ENCODE data around the gene PIK3R2. TPM values are rescaled to one million over a fixed set of nuclear protein-coding genes. Genes with fewer than 3 reads are reported as not detected.

Gene PIK3R2
- total and polyA plus RNA-seq, 2 experiments from 2014 or later = 8.5 to 66.6 TPM

- H3K4me3 ChIP-seq = no peak overlapping the region
- no peak overlapping the region for H3K4me2 ChIP-seq
- DNase-seq (ENCODE audit: low spot score) (no peak), ATAC-seq (no peak)
- H3K4me1 ChIP-seq (ENCODE audit: insufficient read depth) = peaks cover 16% of the 10 kb centered on the region; the same call in 1 of the 2 replicates
- peaks cover 19% of the 10 kb centered on the region for H3F3A ChIP-seq (replicated peaks; ENCODE audit: low read depth)
- no peaks in the 10 kb centered on the region for H3K36me3 ChIP-seq (ENCODE audit: insufficient read depth)
- Mint-ChIP-seq H3K27me3 (ENCODE audit: insufficient read depth, low read depth, poor library complexity) (peaks cover 7% of the 10 kb centered on the region), H3K4me1 (peaks cover 21% of the 10 kb centered on the region), H3K9me3 (no peaks in the 10 kb centered on the region), H3K36me3 (ENCODE audit: low read depth) (peaks cover 4% of the 10 kb centered on the region), H3K27ac (no peak overlapping the region), H3K4me3 (no peak overlapping the region; the same call in 2 of the 3 replicates)
- peaks cover 7% of the 10 kb centered on the region for H3K79me2 ChIP-seq (replicated peaks; ENCODE audit: insufficient read depth)
- H3K27ac ChIP-seq (ENCODE audit: low read depth) = no peak overlapping the region
- H4K20me1 ChIP-seq (replicated peaks; ENCODE audit: insufficient read depth) = peaks cover 9% of the 10 kb centered on the region
- H3K9me2 ChIP-seq (ENCODE audit: insufficient read depth) = no peaks in the 10 kb centered on the region
- H2AFZ ChIP-seq = no peak overlapping the region
- TF ChIP-seq STAT1 (IDR thresholded peaks at IDR 0.05; ENCODE audit: unreplicated experiment) (no peak), ZNF331 (CRISPR knock-in tag; IDR thresholded peaks at IDR 0.05; ENCODE audit: low read depth) (no peak), CREB1 (CRISPR knock-in tag; IDR thresholded peaks at IDR 0.05; ENCODE audit: low read depth) (no peak)
- H3K27me3 ChIP-seq (ENCODE audit: insufficient read depth) = no peaks in the 10 kb centered on the region
These were observed 3.3 kb downstream of the PIK3R2 start for GRCh38 chr19:18156268-18156667.

GRCh38 chr19:18156841-18157464 lies 4.0 kb downstream of the PIK3R2 start:
- no peak overlapping the region for H3K4me3 Mint-ChIP-seq
- ATAC-seq = no peak
- Histone ChIP-seq H3K4me3 (no peak overlapping the region), H3K27ac (ENCODE audit: low read depth) (peak overlapping the region; percentile 65; the same call in 1 of the 2 replicates), H3K9me2 (ENCODE audit: insufficient read depth) (no peaks in the 10 kb centered on the region), H3K27me3 (ENCODE audit: insufficient read depth) (no peaks in the 10 kb centered on the region), H3F3A (replicated peaks; ENCODE audit: low read depth) (peaks cover 18% of the 10 kb centered on the region), H3K36me3 (ENCODE audit: insufficient read depth) (no peaks in the 10 kb centered on the region), H3K4me2 (no peak overlapping the region), H3K4me1 (ENCODE audit: insufficient read depth) (peaks cover 11% of the 10 kb centered on the region; the same call in 1 of the 2 replicates), H3K79me2 (replicated peaks; ENCODE audit: insufficient read depth) (peaks cover 7% of the 10 kb centered on the region), H2AFZ (no peak overlapping the region), H4K20me1 (replicated peaks; ENCODE audit: insufficient read depth) (peaks cover 9% of the 10 kb centered on the region)
- peaks cover 11% of the 10 kb centered on the region for H3K27me3 Mint-ChIP-seq (ENCODE audit: insufficient read depth, low read depth, poor library complexity)
- peaks cover 9% of the 10 kb centered on the region for H3K36me3 Mint-ChIP-seq (ENCODE audit: low read depth)
- H3K27ac Mint-ChIP-seq = no peak overlapping the region
- DNase-seq (ENCODE audit: low spot score) = no peak
- H3K9me3 Mint-ChIP-seq = no peaks in the 10 kb centered on the region
- peaks cover 22% of the 10 kb centered on the region for H3K4me1 Mint-ChIP-seq
- no peak for TF ChIP-seq ZNF114 (CRISPR knock-in tag; IDR thresholded peaks at IDR 0.05)
- no peak for TF ChIP-seq NANOG (IDR thresholded peaks at IDR 0.05; ENCODE audit: borderline replicate concordance)
- TF ChIP-seq POLR2AphosphoS5 (IDR thresholded peaks at IDR 0.05; ENCODE audit: low read depth) = no peak
- no peak for TF ChIP-seq EZH2phosphoT487 (IDR thresholded peaks at IDR 0.05; ENCODE audit: unreplicated experiment)
- TF ChIP-seq ZNF462 (CRISPR knock-in tag; IDR thresholded peaks at IDR 0.05) = no peak
- no peak for TF ChIP-seq STAT1 (IDR thresholded peaks at IDR 0.05; ENCODE audit: unreplicated experiment)
- no peak for TF ChIP-seq REST (IDR thresholded peaks at IDR 0.05; ENCODE audit: unreplicated experiment)
- no peak for TF ChIP-seq ZNF331 (CRISPR knock-in tag; IDR thresholded peaks at IDR 0.05; ENCODE audit: low read depth)
- no peak for TF ChIP-seq CREB1 (CRISPR knock-in tag; IDR thresholded peaks at IDR 0.05; ENCODE audit: low read depth)
- TF ChIP-seq ETS1 (IDR thresholded peaks at IDR 0.05) = no peak

Data from GM23338 (cell line).